22Rv1 (cell line): ENCODE results near the gene PLAAT4.

ENCODE experiments used
- ZFX ChIP-seq: fragments of 450-650 bp; IDR thresholded peaks from 2 replicates; pipeline ENCODE4 v1.6.1; 2017; ENCODE audit warnings: antibody characterized with exemption, borderline replicate concordance
- TF ChIP-seq, protein P1 (sequence below): fragments of 450-650 bp; IDR thresholded peaks from 2 replicates; pipeline ENCODE4 v1.5.1; 2017; ENCODE audit warnings: mild to moderate bottlenecking

DNA sequence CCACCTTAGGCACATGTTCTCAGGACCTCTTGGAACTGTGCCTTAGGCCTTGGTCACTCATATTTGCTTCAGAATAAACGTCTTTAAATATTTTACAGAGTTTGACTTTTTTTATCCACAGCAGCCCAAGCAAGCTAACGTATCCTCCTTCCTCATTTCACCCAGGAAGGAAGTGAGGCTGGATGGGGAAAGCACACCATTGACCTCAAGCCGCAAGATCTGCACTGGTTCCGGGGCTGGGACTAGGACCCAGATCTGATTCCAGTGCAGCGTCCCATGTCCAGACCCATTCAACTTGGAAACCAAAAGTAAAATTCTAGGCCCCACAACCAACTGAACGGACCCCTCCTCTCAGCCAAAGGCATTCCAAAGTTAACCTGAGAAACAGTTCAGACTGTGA is 33.1 kb upstream of the PLAAT4 start:
- TF ChIP-seq, protein P1, sequence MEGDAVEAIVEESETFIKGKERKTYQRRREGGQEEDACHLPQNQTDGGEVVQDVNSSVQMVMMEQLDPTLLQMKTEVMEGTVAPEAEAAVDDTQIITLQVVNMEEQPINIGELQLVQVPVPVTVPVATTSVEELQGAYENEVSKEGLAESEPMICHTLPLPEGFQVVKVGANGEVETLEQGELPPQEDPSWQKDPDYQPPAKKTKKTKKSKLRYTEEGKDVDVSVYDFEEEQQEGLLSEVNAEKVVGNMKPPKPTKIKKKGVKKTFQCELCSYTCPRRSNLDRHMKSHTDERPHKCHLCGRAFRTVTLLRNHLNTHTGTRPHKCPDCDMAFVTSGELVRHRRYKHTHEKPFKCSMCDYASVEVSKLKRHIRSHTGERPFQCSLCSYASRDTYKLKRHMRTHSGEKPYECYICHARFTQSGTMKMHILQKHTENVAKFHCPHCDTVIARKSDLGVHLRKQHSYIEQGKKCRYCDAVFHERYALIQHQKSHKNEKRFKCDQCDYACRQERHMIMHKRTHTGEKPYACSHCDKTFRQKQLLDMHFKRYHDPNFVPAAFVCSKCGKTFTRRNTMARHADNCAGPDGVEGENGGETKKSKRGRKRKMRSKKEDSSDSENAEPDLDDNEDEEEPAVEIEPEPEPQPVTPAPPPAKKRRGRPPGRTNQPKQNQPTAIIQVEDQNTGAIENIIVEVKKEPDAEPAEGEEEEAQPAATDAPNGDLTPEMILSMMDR = no peak
- TF ChIP-seq ZFX = no peak
